Lung (tissue), 12 donors: ENCODE measurements around the gene MACROH2A1. TPM values are rescaled to one million over a fixed set of nuclear protein-coding genes. Genes with fewer than 3 reads are reported as not detected.

Source experiments
- ATAC-seq: fragments of 200-7000 bp; cut with Tn5 transposase; one replicate; pipeline ENCODE4 v1.9.1; 2020; ENCODE audit warnings: moderate number of reproducible peaks; ENCODE audit not compliant: insufficient read depth, low FRiP score
- DNase-seq, 3 donors: peaks; one replicate each; pipeline ENCODE4 v3.0.0-alpha.2; 2013 to 2017
- H3K27ac ChIP-seq, 2 donors: one replicate each; pipeline ENCODE4 v1.5.1; 2013; ENCODE audit warnings: mild to moderate bottlenecking in 2 of 2, moderate library complexity in 2 of 2, control low read depth in 1 of 2, inconsistent platforms in 1 of 2, low read depth in 1 of 2, low read length in 1 of 2
- H3K27me3 ChIP-seq, 3 donors: one replicate each; pipeline ENCODE4 v1.5.1; 2013; ENCODE audit warnings: low read length in 2 of 3; ENCODE audit not compliant: control insufficient read depth in 3 of 3, insufficient read depth in 3 of 3
- H3K36me3 ChIP-seq, 4 donors: one replicate each; pipeline ENCODE4 v1.5.1; 2013; ENCODE audit warnings: low read length in 4 of 4, mild to moderate bottlenecking in 1 of 4, moderate library complexity in 1 of 4; ENCODE audit not compliant: control insufficient read depth in 4 of 4, insufficient read depth in 4 of 4
- H3K4me1 ChIP-seq, 5 donors: one replicate each; pipeline ENCODE4 v1.5.1; 2013; ENCODE audit warnings: low read length in 5 of 5, mild to moderate bottlenecking in 2 of 5, moderate library complexity in 1 of 5; ENCODE audit not compliant: control insufficient read depth in 5 of 5, insufficient read depth in 5 of 5
- H3K4me3 ChIP-seq: one replicate; pipeline ENCODE4 v1.5.1; 2013; ENCODE audit warnings: mild to moderate bottlenecking, control low read depth, moderate library complexity
- H3K9ac ChIP-seq, 2 donors: one replicate each; pipeline ENCODE4 v1.5.1; 2013; ENCODE audit warnings: low read length in 2 of 2, control low read depth in 1 of 2; ENCODE audit not compliant: insufficient read depth in 1 of 2
- H3K9me3 ChIP-seq, 4 donors: one replicate each; pipeline ENCODE4 v1.5.1; 2013; ENCODE audit warnings: low read length in 3 of 4, mild to moderate bottlenecking in 1 of 4, moderate library complexity in 1 of 4; ENCODE audit not compliant: control insufficient read depth in 4 of 4, insufficient read depth in 3 of 4
- CTCF ChIP-seq: IDR thresholded peaks from 2 replicates; pipeline ENCODE4 v1.5.1; 2012; ENCODE audit warnings: mild to moderate bottlenecking; ENCODE audit errors: control extremely low read depth, extremely low read depth
- WGBS, 2 donors: extraction: QIAGEN DNeasy Blood & Tissue Kit; methylation state at CpG; one replicate each; pipeline ENCODE4 v1.1.7; 2013; 5-methylcytosine and 5-hydroxymethylcytosine counted together
- polyA plus RNA-seq, 2 donors: library from polyadenylated mRNA; stranded (reverse); fragments of 200-250 nt; gene quantifications; one replicate each; pipeline ENCODE4 v1.2.1, GENCODE V29; 2013
- total RNA-seq, 2 donors: library from RNA; depleted of rRNA in 1 of 2; stranded (reverse); fragments of >200 nt in 1 of 2; gene quantifications; one replicate each; pipeline ENCODE4 v1.2.1, GENCODE V29; 2014 to 2021
- donor health status: control.
- donor health status: control.
- donor health status: Bipolar disorder and iron deficiency.
- donor health status: healthy.
- donor health status: DM: yes; HTN: yes; CAD: no.

Gene MACROH2A1
- total and polyA plus RNA-seq, 4 donors: 149 to 334 (median 248) TPM

- Histone ChIP-seq H3K27me3 (peaks cover 0 to 3% (median 0%) of the 10 kb centered on the region in 3 donors), H3K27ac (no peak overlapping the region), H3K4me1 (no peaks in the 10 kb centered on the region), H3K36me3 (no peaks in the 10 kb centered on the region), H3K9ac (no peak overlapping the region), H3K4me3 (no peak overlapping the region), H3K9me3 (peaks cover 0 to 2% (median 0%) of the 10 kb centered on the region in 4 donors)
- WGBS, 2 donors: 93 to 96% methylated on average over 6 of the region's 6 CpGs
- no peak for TF ChIP-seq CTCF
- ATAC-seq (no peak), DNase-seq (no peak)
These were observed 79.6 kb downstream of the MACROH2A1 start for GRCh38 chr5:135319458-135319857.

- TF ChIP-seq CTCF: no peak
- Histone ChIP-seq H3K27me3 (peaks cover 0 to 3% (median 0%) of the 10 kb centered on the region in 3 donors), H3K9ac (no peak overlapping the region), H3K36me3 (no peaks in the 10 kb centered on the region), H3K4me1 (no peaks in the 10 kb centered on the region), H3K9me3 (peaks cover 0 to 2% (median 0%) of the 10 kb centered on the region in 4 donors), H3K27ac (no peak overlapping the region), H3K4me3 (no peak overlapping the region)
- ATAC-seq (no peak), DNase-seq (no peak)
- 93 to 100% methylated on average over 1 of the region's 1 CpG for WGBS, 2 donors
These were observed 80.1 kb downstream of the MACROH2A1 start for GRCh38 chr5:135318924-135319323.

- TF ChIP-seq CTCF: no peak
- H3K9me3 ChIP-seq: peaks cover 0 to 2% (median 0%) of the 10 kb centered on the region in 4 donors
- no peak for DNase-seq
- no peak overlapping the region for H3K27ac ChIP-seq
- H3K27me3 ChIP-seq: peaks cover 0 to 3% (median 0%) of the 10 kb centered on the region in 3 donors
- no peaks in the 10 kb centered on the region for H3K4me1 ChIP-seq
- H3K9ac ChIP-seq: no peak overlapping the region
- WGBS, 2 donors: 76 to 87% methylated on average over 4 of the region's 4 CpGs
- no peak for ATAC-seq
- H3K4me3 ChIP-seq: no peak overlapping the region
- H3K36me3 ChIP-seq: no peaks in the 10 kb centered on the region
These were observed 81.0 kb downstream of the MACROH2A1 start for GRCh38 chr5:135318037-135318436.

- Histone ChIP-seq H3K9me3 (peaks cover 0 to 2% (median 0%) of the 10 kb centered on the region in 4 donors), H3K27ac (no peak overlapping the region), H3K4me1 (no peaks in the 10 kb centered on the region), H3K9ac (no peak overlapping the region), H3K36me3 (no peaks in the 10 kb centered on the region), H3K4me3 (no peak overlapping the region), H3K27me3 (peaks cover 0 to 3% (median 0%) of the 10 kb centered on the region in 3 donors)
- ATAC-seq (no peak), DNase-seq (no peak)
- no peak for TF ChIP-seq CTCF
- WGBS, 2 donors: 87 to 88% methylated on average over 4 of the region's 4 CpGs
These were observed 81.7 kb downstream of the MACROH2A1 start for GRCh38 chr5:135317286-135317685.
